Iris pigment epithelial cell (primary cell): Measurements from ENCODE around the gene RPS18.
A peak's percentile ranks its signal among the peaks of the same experiment; 100 is the strongest.
"Not testable (repeated sequence)": the region's sequence is repeated elsewhere in the genome, so short reads cannot be mapped to it uniquely, and the experiment has no call there.

Experiments
- DNase-seq: peaks from one replicate; pipeline ENCODE4 v3.0.0-alpha.2; 2011; ENCODE audit warnings: low read depth

RPS18 gene

DNA sequence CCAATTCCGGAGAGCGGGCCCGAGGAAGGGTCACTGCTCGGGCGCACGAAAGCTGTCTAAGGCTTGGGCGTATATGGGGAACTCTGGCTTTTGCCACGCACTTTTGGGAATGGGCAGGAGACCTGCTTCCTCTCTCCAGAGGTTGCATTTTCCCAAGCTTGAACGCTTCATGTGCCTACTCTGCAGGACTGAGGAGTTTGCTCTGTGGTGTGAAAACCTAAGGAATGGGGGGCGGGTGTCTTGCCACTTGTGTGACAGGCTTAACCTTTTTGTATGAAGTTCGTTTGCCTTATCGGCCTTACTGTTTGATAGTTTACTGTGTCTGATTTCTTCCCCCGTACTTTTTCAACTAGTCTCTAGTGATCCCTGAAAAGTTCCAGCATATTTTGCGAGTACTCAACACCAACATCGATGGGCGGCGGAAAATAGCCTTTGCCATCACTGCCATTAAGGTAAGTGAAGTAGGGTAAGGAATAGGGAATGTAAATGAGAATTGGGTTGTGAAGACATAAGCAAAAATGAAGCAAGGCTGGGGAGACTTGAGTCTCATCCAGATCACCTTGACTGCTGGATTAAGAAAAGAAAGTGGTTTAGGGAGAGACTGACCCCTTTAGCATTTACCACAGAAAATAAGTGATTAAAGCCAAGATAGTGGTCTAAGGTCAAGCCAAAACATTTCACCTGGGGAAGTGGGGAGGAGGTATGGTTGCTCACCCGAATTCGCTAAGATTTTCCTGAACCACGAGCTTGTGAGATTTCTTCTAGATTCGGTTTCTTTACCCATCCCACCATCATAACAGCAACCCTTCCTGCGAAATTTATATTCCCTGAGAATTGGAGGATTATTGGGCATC, 627 bp downstream of the RPS18 start:
- DNase-seq, result no peak

DNA sequence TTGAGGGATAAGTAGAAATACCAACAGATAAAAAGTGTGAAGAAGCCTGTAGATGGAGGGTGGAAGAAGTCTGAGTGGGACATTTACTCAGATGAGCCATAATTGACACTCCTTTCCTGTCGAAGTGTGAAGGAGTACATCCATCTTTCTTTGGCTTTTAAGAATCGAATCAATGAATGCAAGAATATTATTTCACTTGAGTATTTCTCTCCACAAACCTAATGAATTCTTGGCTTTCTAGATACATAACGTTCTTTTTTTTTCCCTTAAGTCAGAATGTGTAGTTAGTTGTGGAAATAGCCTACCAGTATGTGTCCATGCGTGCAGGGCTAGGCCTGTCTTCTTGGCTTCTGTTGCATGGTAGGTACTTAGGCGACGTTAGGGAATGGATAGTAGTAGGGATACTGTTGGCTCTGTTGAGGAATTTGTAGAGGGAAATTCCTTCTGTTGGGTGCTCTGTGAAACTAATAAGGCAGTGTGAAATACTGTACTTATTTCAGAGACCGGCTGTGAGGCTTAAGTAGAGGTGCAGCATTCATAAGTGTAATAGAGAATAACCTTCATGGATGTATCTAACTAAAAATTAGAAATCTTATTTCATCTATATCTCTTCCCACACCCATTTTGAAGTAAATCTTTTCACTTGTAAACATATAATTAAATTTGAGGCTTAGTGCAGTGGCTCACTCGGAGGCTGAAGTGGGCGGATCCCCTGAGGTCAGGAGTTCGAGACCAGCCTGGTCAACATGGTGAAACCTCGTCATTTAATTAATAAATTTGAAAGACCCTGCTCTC, 1.5 kb downstream of the RPS18 start:
- no peak for DNase-seq

DNA sequence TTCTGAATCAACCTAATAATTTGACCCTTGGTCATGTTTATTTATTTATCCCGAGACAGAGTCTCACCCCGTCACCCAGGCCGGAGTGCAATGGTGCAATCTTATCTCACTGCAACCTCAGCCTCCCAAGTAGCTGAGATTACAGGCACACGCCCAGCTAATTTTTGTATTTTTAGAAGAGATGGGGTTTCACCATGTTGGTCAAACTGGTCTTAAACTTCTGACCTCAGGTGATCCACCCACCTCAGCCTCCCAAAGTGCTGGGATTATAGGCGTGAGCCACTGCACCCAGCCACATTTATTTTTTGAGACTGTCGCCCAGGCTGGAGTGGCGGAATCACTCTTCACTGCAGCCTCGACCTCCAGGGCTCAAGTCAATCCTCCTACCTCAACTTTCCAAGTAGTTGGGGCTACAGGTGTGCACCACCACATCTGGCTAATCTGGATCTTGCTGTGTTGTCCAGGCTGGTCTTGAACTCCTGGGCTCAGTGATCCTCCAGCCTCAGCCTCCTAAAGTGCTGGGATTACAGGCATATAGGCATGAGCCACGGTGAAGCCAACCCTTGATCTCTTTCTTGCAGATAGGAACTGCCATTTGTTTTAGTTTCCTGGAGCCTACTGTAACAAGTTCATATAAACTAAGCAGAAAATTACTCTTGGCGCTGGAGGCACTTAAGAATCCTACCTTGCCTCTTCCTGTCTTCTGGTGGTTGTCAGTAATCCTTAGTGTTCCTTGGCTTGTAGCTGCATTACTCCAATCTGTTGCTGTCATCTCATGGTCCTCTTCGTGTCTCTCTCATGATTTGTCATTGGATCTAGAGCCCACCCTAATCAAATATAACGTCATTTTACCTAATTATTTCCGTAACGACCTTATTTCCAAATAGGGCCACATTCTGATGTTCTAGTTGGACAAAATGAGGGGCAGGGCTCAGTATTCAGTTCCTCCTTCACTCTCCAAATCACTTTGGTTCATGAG, 2.3 kb downstream of the RPS18 start:
- DNase-seq, result no peak

- not testable (repeated sequence) for DNase-seq
Measured at GRCh38 chr6:33275795-33276580, 4.1 kb downstream of the RPS18 start.

- DNase-seq, result no peak
Measured at GRCh38 chr6:33276581-33276863, 4.6 kb downstream of the RPS18 start.

- peak; percentile 79 for DNase-seq
Measured at GRCh38 chr6:33276864-33277662, 5.2 kb downstream of the RPS18 start, which contains the start of gene B3GALT4. Gene B3GALT4, plus strand, starts transcription at chr6:33277123. Its CDS starts 297 bp downstream, at chr6:33277420.

- DNase-seq, result no peak
Measured at GRCh38 chr6:33277663-33278391, 6.0 kb downstream of the RPS18 start.

GRCh38 chr6:33278392-33278741, 6.5 kb downstream of the RPS18 start:
- DNase-seq, result no peak

GRCh38 chr6:33278810-33279209, 6.9 kb downstream of the RPS18 start:
- DNase-seq, result no peak

DNA sequence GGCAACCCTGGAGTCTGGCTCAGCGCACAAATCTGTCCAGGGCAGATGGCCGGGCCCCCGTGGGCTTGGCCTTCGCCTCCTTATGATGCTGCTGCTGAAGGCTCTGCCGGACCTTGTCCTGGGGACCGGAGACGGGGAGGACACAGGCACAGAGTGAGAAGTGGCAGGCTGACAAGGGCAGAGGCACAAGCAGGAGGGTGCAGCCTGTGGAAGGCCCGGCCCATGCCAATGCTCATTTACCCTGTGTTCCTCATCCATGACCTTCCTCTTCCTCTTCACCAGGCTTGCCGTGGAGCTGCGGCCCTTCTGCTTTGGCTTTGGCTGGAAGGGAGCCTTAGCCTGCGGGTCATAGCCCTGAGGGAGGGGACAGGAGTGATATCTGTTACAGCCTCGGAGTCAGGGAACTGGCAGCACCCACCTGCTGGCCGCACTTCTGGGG, 7.4 kb downstream of the RPS18 start:
- DNase-seq, result no peak

DNA sequence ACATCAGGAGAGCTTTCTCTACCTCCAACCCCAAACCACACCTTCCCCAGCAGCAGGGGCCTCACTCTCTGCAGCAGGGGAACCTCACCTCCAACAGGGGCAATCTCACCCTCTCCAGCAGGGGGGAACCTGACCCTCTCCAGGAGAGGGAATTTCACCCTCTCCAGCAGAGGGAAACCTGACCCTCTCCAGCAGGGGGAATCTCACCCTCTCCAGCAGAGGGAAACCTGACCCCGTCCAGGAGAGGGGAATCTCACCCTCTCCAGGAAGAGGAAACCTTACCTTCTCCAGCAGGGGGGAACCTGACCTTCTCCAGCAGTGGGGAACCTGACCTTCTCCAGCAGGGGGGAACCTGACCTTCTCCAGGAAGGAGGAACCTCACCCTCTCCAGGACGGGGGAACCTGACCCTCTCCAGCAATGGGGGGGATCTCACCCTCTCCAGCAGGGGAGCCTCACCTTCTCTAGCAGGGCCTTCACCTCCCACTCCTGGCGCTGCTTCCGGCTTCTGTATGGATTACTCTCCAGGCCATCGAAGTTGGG, 8.2 kb downstream of the RPS18 start:
- peak; percentile 66 for DNase-seq

DNA sequence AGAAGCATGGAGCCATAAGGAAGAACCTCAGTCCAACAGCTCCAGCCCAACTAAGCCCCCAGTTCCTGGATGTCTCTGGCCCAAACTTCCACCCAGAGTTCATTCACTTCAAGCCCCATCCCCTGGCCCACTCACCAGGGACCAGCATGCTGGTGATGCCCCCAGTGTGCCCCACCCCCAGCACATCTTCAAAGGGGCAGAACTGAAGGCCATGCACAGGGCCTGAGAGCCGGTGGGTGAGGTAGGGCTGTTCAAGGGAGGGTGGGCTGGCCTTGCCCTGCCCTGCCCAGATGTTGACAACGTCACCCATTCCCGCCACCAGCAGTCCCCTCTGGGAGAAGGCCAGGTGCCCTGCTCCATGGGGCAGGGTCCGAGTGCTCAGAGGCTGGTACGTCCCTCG, 8.7 kb downstream of the RPS18 start:
- DNase-seq, result no peak

DNA sequence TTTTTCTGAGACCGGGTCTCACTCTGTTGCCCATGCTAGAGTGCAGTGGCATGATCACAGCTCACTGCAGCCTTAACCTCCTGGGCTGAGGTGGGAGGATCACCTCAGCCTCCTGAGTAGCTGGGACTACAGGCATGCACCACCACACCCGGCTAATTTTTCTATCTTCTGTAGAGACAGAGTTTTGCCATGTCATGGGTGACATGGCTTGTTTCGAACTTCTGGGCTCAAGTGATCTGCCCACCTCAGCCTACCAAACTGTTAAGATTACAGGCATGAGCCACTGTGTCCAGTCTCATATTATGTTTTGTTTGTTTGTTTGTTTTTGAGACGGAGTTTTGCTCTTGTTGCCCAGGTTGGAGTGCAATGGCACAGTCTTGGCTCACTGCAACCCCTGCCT, 13.3 kb downstream of the RPS18 start:
- DNase-seq, result not testable (repeated sequence)

GRCh38 chr6:33286946-33287914, 15.4 kb downstream of the RPS18 start:
- no peak for DNase-seq

DNA sequence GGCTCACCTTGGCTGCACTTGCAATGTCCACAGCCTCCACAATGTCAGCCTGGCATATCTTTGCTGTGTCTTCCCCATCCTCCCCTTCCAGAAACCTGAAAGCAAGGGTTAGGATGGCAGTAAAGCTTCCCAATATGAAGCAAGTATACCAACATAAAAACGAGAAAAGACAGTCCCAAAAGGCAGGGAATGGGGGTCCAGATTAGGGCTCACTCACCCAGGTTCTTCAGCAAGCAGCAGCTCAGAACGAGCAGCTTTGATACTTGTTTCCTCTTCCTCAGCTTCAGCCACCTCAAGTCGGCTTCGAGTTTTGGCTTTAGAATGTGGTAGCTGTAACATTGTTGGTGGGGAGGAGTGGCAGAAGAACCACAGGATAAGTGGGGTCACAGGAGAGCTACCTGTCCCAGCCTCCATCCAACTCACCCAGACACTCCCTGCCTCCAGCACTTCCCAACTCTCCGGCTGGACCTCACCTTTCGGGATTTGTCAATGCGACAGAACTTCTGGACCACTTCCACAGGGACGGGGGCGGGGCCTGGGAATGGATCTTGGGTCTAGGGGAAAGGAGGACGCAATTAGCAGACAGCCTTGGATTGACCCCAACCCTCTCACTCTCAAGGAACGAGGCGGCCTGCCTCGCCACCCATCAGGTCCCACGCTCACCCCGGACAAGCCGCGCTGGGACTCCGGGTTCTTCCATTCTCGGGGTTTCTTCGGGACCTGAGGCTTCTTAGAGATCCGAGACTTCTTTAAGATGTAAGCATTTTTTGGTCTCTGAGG, 16.5 kb downstream of the RPS18 start:
- DNase-seq, result no peak

GRCh38 chr6:33288921-33289783, 17.3 kb downstream of the RPS18 start, which contains the start of the genes PFDN6 and WDR46:
Gene PFDN6, plus strand, starts transcription at chr6:33289601. Its CDS starts 256 bp downstream, at chr6:33289857.
Gene WDR46, minus strand, starts transcription at chr6:33289239. Its CDS starts 69 bp downstream, at chr6:33289170.
- peak; percentile 95 for DNase-seq
